Skeletal muscle satellite cell (primary cell): Measurements from ENCODE around the gene LRP6. TPM values are rescaled to one million over a fixed set of nuclear protein-coding genes. Genes with fewer than 3 reads are reported as not detected.

Experiments
- H3K27me3 ChIP-seq: 2 replicates; pipeline ENCODE4 v1.7.0; 2013; ENCODE audit warnings: low read length; ENCODE audit not compliant: control insufficient read depth, insufficient read depth
- H3K36me3 ChIP-seq: 2 replicates; pipeline ENCODE4 v1.7.0; 2013; ENCODE audit warnings: mild to moderate bottlenecking, control low read depth, low read length; ENCODE audit not compliant: insufficient read depth
- H3K4me1 ChIP-seq: 2 replicates; pipeline ENCODE4 v1.7.0; 2013; ENCODE audit warnings: low read length; ENCODE audit not compliant: control insufficient read depth, insufficient read depth
- H3K4me2 ChIP-seq: 2 replicates; pipeline ENCODE4 v1.7.0; 2013; ENCODE audit warnings: mild to moderate bottlenecking, low read length
- H3K4me3 ChIP-seq: 2 replicates; pipeline ENCODE4 v1.7.0; 2013; ENCODE audit warnings: low read length
- H3K9ac ChIP-seq: 2 replicates; pipeline ENCODE4 v1.7.0; 2013; ENCODE audit warnings: mild to moderate bottlenecking, low read depth, low read length, moderate library complexity
- H3K9me3 ChIP-seq: replicated peaks from 2 replicates; pipeline ENCODE4 v1.7.0; 2013; ENCODE audit warnings: mild to moderate bottlenecking, control low read depth, low read length
- small RNA-seq: library from RNA; depleted of rRNA; stranded (forward); fragments of <200 nt; gene quantifications from one replicate; pipeline ENCODE3, GENCODE V24; 2012

LRP6 gene

GRCh38 chr12:12086362-12086761 is 180.5 kb downstream of the LRP6 start:
- no peaks in the 10 kb centered on the region for H3K4me1 ChIP-seq

GRCh38 chr12:12083688-12084087 is 183.2 kb downstream of the LRP6 start:
- Histone ChIP-seq H3K9me3 (no peaks in the 10 kb centered on the region), H3K4me1 (no peaks in the 10 kb centered on the region), H3K9ac (no peak overlapping the region), H3K36me3 (no peaks in the 10 kb centered on the region), H3K4me3 (no peak overlapping the region), H3K27me3 (no peaks in the 10 kb centered on the region), H3K4me2 (no peak overlapping the region)

More at GRCh38 chr12:12086362-12086761, 180.5 kb downstream of the LRP6 start:
- no peak overlapping the region for H3K9ac ChIP-seq
- H3K36me3 ChIP-seq, result no peaks in the 10 kb centered on the region
- no peak overlapping the region for H3K4me2 ChIP-seq
- H3K9me3 ChIP-seq, result no peaks in the 10 kb centered on the region
- H3K27me3 ChIP-seq, result no peaks in the 10 kb centered on the region
- no peak overlapping the region for H3K4me3 ChIP-seq

DNA sequence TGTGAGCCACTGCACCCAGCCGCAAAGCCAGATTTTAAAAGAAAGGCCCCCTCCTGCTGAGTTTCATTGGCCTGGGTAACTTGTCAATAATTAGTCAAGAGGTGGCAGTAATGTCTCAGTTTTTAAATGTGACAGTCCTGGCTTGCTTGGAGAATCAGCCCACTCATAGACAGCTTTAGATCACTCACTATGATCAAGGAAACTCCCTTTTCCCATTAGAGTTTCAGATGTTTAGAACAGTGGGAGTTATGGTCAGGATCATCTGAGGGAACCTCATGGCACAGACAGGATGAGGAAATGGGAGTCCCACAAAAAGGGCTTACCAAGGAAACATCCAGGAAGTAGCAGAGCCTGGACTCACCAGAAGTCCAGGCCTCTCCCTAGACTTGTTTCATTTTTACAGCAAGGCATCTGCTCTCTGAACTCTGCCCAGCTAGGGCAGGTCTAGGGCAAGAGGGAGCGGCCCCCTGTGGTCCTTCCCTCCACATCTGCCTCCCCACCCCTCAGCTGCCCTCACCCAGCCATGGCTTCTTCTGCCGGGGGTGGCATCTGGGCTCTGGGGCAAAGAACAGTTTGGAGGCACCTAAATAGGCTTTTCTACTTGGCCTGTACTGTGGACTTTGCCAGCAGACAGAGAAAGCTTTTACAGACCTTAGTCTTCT is 184.9 kb downstream of the LRP6 start:
- Histone ChIP-seq H3K9ac (peak overlapping the region; percentile 25), H3K9me3 (no peaks in the 10 kb centered on the region), H3K27me3 (peaks cover under 1% of the 10 kb centered on the region), H3K4me3 (no peak overlapping the region), H3K4me1 (no peaks in the 10 kb centered on the region), H3K36me3 (no peaks in the 10 kb centered on the region), H3K4me2 (no peak overlapping the region)

GRCh38 chr12:12079291-12079690 is 187.6 kb downstream of the LRP6 start:
- Histone ChIP-seq H3K27me3 (peaks cover 6% of the 10 kb centered on the region), H3K36me3 (no peaks in the 10 kb centered on the region), H3K4me2 (no peak overlapping the region), H3K4me3 (no peak overlapping the region), H3K4me1 (no peaks in the 10 kb centered on the region), H3K9ac (no peak overlapping the region), H3K9me3 (no peaks in the 10 kb centered on the region)

- H3K4me3 ChIP-seq, result no peak overlapping the region
- no peaks in the 10 kb centered on the region for H3K4me1 ChIP-seq
- peaks cover 30% of the 10 kb centered on the region for H3K27me3 ChIP-seq
- H3K9ac ChIP-seq, result no peak overlapping the region
- no peaks in the 10 kb centered on the region for H3K36me3 ChIP-seq
- no peaks in the 10 kb centered on the region for H3K9me3 ChIP-seq
- H3K4me2 ChIP-seq, result no peak overlapping the region
Measured at GRCh38 chr12:12072064-12072760, 194.6 kb downstream of the LRP6 start.

DNA sequence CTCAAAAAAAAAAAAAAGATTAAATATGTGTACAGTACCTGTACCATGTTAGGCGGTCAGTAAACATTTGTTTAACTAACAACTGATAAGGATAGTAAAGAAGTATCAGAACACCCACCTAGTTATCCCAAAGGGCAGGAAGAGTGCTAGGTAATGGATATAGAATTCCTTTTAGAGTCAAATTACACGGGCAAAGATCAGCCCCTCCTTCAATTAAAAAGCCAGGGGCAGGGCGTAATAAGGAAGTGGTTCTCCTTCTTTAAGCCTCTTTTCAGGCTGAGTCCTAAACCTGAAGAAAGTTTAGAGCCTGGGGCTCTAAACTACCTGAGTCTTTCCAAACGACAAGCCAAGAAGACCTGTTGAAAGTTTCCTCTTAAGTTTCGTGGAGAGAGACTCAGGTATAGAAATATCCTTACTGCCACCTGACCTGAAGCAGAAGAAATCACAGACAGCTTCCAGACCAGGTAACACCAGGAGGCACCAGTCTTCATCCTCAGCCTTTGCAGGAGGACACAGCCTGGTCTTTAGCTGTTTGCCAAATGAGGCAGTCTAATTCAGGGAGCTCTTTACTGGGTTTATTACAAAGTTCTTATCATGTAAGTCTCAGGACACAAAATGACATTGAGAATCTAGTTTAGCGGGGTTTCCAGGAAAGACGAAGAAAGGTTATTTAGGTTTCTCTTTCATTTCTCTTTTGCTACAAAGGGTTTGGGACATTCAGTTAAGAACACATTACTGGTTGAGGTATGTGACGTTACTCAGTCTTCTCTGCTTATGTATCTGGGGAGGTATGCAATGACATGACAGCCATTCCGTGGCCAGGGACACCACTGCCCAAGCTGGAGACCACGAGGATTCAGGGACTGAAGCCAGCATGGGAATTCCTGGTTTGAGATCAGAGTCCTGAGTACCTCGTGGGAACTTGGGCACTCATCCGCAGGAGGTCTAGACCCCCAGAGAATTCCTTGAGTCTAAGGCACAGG is 195.9 kb downstream of the LRP6 start, which contains the start of gene BCL2L14:
Gene BCL2L14, plus strand, starts transcription at position 266 of the 983 bp plus-strand sequence. CDS start 8,367 bp downstream, outside the sequence.
- Histone ChIP-seq H3K4me3 (no peak within 1 kb of the TSS), H3K9me3 (no peaks in the 10 kb centered on the region), H3K4me1 (no peaks in the 10 kb centered on the region), H3K27me3 (peaks cover 24% of the 10 kb centered on the region), H3K36me3 (no peaks in the 10 kb centered on the region), H3K9ac (no peak within 1 kb of the TSS), H3K4me2 (no peak within 1 kb of the TSS)

DNA sequence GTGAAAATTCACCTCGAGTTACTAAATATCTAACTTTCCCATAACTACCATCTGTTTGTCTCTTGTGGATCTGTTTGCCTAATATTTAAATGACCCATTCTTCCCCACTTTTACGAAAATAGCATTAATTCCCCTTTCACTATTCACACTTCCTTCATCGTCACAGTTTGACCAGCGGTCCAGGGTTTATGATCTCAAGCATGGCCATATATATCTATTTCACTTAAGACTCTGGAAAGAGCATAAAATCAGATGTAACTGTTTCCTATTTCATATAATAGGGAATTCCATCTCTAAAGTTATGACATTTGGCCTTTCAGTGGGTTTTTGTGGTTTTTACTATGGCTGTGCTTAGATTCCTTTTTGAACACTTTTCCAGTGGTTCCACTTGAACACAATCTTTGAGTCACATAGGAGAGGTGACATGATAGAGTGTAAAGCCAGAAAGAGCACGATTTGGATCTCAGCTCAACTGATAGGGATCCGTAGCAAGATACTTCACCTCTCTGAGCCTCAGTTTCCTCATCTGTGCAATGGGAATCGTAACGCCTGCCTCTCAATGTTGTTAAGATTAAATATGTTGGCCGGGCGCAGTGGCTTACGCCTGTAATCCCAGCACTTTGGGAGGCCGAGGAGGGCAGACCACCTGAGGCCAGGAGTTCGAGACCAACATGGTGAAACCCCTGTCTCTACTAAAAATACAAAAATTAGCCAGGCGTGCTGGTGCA is 196.9 kb downstream of the LRP6 start:
- Histone ChIP-seq H3K4me3 (no peak overlapping the region), H3K9me3 (no peaks in the 10 kb centered on the region)

DNA sequence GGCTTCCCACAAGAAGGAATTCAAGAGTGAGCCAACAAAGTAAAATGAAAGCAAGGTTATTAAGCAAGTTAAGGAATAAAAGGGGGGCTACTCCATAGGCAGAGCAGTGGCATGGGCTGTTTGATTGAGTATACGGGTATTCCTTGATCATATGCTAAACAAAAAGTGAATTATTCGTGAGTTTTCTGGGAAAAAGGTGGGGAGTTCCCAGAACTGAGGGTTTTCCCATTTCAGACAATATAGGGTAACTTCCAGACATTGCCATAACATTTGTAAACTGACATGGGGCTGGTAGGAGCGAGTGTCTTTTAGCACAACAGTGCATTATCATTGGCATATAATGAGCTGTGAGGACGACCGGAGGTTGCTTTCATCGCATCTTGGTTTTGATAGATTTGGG is 198.1 kb downstream of the LRP6 start:
- Histone ChIP-seq H3K4me3 (no peak overlapping the region), H3K4me1 (no peaks in the 10 kb centered on the region), H3K4me2 (no peak overlapping the region), H3K9ac (no peak overlapping the region), H3K27me3 (peaks cover 24% of the 10 kb centered on the region), H3K9me3 (no peaks in the 10 kb centered on the region), H3K36me3 (no peaks in the 10 kb centered on the region)

More for the DNA sequence above, 196.9 kb downstream of the LRP6 start:
- H3K4me2 ChIP-seq, result no peak overlapping the region
- no peaks in the 10 kb centered on the region for H3K4me1 ChIP-seq
- H3K36me3 ChIP-seq, result no peaks in the 10 kb centered on the region
- H3K9ac ChIP-seq, result no peak overlapping the region
- H3K27me3 ChIP-seq, result peaks cover 24% of the 10 kb centered on the region

Small RNA genes lying within 50 kb of the gene (small RNA-seq; reads per million reads assigned to genes)
- gene RNU6-318P (not detected), gene RNU6-545P (not detected)
